ENCODE results near the gene OVOL1.

The OVOL1 gene

DNA sequence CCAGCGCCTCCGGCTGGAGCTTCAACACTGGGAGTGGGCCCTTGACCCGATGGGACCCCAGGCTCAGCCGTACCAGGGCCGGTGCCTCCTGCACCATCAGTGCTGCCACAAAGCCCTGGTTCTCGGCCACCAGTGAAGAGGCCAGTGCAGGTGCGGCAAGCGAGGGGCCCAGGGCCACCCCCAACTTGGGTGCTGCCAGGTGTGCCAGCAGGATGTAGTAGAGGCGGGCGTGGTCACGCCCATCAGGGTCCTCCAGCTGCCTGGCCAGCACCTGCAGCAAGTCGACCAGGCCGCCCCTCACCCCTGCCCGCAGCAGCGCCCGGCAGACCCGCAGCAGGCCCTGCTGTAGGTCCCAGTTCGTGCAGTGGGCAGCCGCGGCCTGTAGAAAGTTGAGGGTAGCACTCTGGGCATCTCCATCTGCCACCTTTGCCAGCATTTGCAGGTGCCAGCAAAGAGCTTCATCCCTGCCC, 8.4 kb upstream of the OVOL1 start:
- no peak for DNase-seq

DNA sequence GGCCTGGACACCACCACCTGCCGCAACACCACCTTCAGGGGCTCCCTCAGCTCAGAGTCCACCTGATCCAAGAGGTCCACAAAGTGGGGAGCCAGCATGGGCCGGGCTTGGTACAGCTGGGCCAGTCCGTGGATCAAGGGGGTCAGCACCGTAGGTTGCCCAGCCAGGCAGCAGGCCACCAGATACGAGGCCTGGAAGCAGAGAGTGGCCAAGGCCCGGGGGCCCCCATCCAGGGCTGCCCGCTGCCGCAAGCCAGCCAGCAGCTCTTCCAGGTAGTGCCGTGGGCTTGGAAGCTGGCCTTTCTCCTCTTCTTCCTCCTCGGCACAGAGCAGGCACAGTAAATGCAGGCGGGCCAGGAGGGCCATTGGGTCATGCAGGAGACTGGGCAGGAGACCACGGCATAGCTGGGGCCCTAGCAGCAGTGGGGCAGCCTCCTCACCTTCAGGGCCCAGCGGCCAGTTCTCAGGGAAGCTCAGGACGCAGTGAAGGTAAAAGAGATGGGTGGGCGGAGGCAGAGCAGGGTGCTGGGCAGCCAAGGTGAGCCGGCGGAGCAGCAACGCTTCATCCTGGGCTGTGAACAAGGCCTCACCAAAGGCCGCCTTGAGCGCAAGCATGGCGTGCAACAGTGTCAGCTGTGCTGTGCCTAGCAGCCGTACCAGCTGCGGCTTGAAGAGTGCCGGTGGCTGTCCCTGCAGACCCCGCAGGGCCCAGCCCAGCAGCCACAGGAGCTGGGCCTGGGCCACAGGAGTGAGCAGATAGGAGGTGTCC, 7.8 kb upstream of the OVOL1 start:
- DNase-seq = no peak

DNA sequence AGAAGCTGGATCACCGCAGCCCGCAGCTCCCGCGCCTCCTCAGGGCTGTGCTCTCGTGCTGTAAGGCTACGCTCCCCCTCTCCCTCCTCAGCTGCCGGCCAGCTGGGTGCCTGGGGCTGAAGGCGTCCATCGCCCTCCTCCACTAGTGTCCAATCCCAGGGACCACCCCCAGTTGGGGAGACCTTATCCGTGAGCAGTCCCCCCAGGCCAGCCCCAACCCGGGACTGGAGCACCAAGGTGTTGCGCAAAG, 7.3 kb upstream of the OVOL1 start:
- no peak for DNase-seq

DNA sequence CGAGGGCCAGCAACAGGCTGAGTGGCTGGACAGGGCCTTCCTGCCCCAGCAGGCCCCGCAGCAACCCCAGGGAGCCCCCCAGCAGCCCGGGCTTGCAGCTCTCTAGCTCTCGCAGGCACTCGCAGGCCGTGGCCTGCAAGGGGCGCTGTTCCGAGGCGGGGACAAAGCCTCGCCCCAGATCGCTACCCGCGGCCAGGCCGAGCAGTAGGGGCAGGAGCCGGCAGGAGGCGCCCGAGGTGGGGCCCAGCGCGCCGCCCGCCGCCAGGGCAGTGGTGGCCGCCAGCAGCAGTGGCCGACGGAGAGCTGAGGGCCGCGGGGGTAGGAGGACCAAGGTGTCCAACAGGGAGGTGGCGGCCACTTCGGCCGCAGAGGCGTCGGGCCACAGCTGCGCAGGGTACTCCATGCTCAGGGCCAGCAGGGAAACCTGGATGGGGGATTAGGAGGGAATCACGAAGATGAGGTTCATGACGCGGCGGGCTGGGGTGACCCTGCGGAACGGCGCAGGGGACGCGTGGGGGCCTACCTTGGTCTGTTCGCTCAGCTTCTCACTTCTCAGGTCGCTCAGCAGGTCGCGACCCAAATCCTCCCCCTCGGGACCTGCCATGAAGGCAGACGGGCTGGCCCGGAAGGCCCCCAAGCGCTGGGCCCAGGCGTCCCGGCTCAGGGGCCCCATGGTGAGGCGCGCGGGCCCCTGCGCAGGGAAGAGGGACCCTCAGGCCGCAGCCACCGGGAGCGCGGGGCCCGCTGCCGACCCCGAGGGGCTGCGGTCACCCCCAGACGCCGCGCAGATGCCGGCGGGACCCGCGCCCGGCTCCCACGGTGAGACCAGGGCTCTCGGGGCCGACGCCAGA, 6.7 kb upstream of the OVOL1 start:
- DNase-seq = peak; percentile 77

DNA sequence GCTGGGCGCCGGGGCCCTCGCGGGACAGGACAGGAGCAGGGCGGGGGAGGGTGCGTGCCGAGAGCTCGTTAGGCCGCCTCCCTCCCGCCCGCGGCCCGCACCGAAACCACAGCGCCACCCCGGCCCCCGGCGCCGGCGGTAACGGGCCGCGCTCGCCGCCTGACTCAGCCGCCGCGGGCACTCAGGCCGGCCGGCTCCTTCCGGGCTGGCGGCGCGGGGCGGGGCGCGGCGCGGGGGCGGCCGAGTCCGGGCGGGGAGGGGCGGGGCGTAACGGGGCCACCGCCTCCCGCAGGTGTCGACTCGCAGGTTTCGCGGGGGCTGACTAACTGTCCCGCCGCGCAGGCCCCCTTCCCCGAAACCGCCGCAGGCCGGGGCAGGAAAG, 6.1 kb upstream of the OVOL1 start, which contains the start of gene AP5B1:
Gene AP5B1 (minus strand): TSS at position 207 of the 382 bp plus-strand sequence. CDS start 385 bp downstream, outside the sequence.
- peak; percentile 69 for DNase-seq

DNA sequence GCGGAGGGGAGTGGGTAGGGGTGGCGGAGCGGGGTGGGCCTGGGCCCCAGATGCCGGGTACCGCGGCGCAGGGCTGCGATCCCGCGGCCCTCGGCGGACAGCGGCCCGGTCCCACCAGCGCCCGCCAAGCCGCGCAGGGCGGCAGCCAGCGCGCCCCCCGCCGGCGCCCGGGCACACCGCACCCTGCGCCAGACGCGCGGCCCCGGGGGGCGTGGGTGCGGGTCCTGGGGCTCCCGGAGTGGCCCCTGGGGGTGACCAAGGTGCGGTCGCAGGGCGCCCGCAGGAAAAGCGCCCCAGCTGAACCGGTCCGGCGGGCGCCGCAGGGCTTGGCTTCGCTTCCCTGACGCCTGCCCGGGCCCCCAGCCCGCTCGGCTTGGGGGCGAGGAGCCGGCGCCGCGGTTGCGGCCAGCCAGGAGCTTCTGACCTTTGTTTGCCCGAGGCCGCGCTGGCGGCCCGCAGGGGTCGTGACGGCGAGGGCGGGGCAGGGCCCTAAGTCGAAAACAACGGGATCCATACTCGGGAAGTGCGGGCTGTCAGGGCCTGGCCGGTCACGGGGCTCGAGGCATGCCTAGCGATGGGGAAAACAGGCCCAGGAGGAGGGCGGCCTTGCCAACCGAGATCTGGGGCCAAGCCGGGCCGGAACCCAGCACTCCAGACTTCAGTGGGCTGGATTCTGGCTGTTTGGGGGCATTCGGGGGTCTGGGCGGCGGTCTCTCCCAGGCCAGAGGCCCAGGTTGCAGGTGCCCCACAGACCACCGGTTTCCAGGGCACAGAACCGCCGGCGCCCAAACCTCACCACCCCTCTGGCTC, 5.5 kb upstream of the OVOL1 start:
- no peak for DNase-seq

DNA sequence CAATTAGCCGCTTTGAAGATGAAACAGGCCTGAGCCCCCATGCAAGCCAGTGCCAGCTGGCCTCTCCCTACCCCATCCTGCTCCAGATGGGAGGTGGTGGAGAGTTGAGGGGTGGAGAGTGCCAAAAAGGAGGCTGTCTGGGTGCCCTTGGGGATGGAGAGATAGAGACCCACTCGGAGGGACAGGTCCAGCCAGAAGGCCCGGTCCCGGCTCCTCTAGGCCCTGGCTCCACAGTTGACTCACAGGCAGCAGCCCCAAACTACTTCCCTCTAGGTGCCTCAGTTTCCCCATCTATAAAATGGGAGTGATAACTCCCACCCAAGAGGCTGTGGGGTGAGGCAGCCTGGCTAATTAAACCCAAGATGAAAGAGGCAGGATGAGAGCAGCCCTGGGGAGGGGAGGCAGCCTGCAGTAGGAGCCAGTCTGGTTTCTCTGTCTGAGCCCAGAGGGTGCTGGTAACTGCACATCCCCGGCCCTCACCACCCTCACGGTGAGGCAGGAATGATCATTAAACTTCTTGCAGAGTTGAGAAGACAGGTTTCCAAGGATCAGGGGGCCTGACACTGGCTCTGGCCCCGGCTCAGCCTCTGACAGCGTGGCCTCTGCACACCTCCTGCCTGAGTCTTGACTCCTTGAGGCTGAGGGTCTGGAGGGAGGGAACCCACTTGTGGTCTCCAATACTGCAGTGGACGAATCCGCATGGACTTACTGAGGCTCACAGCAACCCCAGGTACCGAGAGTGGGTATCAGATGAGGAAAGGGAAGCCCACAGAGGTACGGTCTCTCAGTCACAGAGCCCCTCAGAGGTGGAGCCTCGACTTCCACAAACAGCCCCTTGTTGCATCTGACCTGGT, 4.7 kb upstream of the OVOL1 start:
- DNase-seq = no peak

DNA sequence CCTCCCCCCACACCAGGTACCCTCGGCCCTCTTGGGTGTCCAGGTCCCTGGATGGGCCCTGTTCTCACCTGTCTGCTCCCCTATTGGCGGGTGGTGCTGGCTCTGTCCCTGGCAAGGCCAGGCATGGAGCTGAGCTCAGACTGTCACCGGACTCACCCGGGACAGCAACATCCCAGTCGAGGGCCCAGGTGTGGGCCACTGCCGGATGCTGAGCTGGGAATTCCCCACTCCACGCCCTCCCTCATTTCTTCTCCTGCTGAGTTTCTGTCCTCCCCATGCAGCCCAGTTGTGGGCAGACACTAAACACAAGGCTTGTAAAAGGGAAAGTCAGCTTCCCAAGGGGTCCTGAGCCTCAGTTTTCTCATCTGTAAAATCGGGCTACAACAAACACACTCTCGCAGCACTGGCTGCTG, 4.0 kb upstream of the OVOL1 start:
- DNase-seq = no peak

DNA sequence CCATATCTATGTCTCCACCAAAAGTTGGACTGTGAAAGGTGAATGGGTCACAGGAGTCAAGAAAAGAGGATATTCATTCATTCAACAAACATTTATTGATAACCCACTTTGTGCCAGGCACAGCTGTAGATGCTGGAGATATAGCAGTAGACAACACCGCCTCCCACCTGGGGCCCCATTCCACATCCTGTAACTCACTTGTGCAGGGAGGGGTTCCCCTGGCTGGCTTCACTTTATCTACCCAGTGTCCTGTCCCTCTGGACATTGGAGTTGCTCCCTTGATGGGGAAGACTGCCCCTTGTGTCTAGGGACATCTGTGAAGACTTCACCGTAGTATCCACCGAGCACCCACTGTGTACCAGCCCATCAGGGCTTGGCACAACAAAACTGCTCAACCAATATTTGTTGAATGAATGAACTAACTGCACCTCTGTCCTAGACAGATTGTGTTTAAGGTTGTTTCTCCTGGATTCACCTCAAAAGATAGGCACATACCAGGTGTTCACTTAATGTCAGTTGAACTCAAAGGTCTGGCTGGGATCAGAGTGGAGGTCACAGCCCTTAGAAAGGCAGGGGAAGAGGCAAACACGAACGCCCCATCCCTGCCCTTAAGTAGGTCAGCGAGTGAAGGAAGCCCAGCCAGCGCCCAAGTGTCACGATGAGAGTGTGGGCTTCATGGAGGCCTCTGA, 1.4 kb upstream of the OVOL1 start:
- DNase-seq = no peak

DNA sequence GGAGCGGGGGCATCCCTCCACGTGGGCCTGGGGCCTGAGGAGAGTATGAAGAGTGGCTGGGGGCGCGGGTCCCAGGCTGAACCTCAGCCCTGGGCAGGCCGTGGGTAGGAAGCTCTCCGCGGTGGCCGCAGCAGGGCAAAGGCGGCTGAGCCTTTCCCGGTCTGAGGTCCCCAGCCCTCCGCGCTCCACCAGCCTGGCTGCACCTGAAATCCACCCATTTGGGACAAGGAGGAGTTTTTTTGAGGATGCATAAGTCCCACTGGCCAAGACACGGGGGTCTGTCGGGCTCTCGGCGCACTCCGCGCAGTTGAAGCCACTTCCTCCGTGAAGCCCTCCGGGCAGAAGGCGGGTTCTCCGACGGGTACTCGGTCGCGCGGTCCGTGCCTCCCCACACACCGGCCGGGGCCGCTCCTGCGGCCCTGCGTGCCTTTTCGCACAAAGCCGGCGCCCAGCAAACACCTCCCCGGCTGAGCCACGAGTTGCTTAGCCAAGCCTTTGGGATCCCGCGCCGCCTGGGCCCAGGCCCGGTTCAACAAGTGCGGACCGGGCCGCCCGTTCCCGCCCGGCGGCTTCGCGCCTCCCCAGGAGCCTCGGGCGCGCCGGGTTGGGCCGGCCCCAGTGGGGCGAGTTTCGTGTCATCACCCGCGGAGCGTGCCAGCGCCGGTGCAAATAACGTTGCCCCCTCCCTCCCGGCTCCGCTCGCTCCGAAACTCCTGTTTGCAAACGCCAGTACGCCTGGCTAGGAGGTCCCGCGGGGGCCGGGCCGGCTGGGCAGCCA, 666 bp upstream of the OVOL1 start:
- no peak for DNase-seq

DNA sequence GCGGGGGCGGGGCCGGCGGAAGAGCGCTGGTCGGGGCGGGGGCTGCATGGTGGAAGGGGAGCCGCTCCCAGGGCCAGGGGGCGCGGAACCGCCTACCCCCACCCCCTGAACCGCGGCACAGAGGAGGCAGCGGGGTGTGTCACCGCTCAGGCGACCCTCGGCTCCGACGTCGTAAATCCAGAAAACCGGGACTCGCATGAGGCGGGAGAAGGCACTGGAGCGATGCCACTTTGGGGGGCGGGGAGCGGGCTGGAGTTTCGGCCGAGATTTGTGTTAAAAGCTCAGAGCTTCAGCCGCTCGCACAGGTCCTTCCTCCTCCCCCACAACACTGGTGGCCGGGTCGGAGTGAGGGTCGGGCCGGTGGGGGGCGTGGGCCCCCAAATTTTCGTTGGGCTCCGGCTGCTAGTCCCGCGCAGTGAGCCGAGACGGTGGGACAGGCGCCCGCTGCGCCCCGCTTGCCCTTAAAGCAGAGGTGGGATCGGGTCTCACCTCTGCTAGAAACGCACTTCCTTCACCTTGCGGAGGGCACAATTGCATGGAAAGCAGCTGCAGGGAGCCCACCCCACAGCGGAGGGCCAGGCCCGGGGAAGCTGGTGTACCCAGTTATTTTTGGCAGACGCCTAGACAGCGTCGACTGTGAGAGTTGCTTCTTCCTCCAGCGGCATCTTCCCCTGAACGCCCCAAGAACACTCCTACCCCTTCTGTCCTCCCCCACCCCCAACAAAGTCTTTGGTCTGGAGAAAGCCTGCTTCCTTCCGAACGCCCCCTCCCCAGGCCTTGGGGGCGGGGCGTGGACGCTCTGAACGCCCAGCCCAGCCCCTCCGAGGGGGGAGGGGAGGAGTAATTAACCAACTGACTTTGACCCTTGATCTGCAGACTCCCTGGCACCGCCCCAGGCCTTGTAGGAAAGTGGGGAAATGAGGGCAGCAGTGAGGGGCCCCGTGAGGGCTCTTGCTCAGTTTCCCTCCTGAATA, 1.1 kb downstream of the OVOL1 start:
- no peak for DNase-seq

DNA sequence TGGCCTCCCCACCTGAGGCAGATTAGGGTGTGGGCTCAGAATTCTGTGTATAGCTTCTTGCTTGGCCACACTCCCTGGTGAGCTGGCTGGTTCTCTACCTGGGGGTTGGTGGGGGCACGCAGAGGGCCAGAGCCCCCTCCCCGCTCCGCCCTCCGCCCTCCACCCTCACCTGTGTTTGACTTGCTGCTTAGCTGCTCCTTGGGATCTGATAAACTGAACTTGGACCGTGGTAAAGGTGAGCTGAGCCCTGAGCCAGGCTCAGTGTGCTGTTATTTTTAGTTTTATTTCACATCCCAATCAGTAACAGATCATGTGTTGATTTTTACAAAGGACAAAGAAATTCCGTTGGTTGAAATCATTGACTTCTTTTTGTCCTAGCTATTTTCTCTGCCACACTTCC, 2.0 kb downstream of the OVOL1 start:
- DNase-seq = no peak

DNA sequence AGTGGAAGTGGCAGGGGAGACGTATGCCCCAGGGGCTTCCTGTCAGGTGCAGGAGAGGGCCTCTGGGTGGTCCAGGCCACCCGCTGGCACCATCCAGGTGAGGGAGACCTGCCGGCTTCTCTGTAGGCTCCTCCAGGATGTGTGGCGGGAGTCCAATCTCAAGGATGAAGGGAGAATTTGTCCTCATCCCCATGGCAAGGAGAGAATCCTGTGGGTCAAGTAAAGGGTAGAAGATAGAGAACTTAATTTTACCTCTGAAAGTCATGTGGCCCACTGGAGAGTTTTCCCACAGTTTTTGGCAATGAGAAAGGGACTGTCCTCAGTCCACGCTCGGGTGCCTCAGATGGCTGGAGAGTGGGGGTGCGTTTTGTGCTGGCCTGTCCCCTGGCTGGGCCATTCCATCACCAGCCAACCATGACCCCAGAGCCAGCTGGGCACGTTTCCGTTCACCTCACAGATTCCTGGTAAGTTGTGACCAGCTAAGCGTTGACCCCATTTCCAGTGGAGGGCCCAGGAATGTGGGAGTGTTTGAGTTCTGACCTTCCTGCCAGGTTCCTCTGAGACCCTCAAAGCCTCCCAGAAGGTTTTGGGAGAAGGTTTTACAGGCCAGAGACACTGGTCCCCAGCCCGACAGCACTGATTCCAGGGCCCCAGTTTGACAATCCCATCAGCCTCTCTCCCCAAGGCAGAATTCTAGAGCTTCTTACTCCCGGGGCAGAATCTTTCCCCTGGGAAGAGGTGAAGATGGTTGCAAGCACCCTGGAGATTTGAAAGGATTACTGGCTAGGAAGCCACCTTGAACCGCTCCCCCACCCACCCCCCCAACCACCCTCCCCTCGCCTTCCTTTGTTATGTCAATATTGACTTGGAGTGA, 2.6 kb downstream of the OVOL1 start:
- no peak for DNase-seq

DNA sequence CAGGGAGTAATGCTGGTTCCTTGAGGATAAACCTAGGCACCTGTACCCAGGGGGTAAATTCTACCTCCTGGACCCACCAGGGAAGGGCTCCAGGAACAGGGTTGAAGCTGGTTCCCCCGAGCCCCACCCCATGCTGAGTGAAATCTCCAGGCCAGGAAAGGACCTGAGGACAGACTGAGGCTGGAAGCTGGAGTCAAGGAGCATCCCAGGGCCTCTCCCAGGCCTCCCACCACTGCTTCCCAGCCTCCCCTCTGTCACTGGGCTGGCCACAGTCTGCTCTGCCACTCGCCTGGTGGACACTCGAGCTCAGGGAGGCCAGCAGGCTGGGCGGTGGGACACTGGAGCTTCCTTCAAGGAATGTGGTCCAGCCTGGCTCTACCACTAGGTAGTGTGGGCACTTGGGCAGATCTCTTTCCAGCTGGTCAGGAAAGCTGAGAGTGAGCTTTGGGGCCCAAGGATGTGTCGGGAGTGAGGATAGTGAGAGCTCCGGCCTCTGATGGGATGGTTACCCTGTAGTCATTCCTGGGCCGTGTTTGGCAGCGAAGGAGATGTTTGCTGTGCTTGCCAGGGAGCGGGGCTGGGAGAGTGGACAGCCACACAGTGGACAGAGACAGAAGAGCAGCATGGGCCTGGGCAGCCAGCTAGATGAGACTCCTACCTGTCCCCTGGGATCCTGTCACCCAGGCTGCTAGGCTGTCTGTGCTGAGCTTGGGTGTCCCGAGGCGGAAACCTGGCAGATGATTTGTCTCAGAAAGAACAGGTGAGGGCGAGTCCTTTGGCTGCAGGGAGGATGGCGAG, 3.4 kb downstream of the OVOL1 start:
- DNase-seq = no peak

DNA sequence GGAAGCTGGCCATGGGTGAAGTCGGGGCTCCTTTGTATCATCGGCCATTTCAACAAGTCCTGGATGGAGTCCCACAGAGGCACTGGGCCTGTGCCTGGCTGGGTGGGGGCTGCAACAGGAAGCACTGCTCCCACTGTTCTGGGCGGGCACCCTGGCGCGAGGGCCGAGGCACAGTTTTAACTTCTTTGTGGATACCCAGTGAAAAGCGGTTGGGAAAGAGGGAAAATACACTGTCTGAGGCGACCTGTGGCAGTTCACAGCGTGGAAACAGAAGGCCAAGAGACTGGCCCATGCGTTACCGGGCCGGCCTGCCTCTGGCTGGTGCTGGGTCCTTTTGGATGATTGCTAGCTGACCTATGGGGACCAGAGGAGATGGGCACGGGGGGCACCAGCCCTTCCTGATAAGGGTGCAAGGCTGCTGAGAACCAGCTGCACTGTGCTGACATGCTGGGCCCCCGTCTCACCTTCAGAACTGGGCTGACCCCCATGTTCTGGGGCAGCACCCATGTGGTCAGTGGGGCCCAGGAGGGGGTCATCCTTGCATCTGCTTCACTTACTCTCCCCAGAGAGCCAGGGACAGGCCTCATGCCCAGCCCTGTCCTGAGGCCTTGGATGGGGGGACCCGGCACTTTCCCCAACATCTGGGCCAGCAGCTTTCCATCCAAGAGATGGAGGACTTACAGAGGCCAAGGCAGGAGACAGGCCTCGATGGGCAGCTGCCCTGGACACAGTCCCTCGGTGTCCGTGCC, 4.2 kb downstream of the OVOL1 start:
- DNase-seq = no peak

DNA sequence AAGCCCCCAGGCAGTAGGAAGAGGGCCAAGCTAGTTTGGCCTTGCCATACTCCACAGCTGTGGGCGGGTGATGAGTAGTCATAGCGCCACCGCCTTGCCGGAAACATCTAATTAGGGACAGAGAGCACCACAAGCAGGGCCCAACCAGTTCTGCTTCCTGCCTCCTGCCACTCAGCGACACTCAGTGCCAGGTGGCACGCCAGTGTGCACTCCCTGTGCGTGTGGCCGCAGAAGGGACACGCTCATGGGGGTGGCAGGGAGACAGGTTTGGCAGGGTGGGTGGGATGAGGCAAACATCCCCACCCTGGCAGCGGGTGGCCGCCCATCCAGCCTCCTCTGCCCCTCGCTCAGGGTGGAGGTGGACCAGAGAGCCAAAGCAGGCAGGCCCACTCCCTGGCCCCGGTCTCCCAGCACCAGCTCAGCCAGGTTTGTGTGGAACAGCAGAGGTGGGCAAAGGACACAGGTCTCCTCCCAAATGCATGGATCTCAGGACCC, 4.9 kb downstream of the OVOL1 start:
- no peak for DNase-seq

DNA sequence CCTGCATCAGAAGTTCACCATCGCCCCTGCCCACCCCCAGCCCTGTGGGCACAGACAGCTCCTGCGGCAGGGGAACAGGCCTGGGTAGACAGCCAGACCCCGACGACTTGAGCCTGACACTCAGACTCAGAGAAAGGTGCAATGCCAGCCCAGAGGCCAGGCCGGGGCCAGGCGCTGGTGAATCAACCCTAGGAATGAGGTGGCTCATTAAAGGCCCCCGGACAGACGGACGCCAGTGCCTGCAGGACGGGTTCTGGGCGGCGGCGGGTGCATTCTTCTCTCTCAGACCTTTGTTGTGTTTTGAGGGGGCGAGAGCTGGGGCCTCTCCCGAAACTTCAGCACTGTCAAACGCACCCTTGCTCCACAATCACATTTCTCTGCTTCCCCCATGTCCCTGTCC, 5.6 kb downstream of the OVOL1 start:
- no peak for DNase-seq

Data from CD4-positive, alpha-beta T cell treated with Interferon gamma for 1 hour (primary cell).